ENCODE results near the gene ECT2L. TPM values are rescaled to one million over a fixed set of nuclear protein-coding genes. Genes with fewer than 3 reads are reported as not detected.

The ECT2L gene
- total RNA-seq, 1 donor from 2014 or later, result not detected

DNA sequence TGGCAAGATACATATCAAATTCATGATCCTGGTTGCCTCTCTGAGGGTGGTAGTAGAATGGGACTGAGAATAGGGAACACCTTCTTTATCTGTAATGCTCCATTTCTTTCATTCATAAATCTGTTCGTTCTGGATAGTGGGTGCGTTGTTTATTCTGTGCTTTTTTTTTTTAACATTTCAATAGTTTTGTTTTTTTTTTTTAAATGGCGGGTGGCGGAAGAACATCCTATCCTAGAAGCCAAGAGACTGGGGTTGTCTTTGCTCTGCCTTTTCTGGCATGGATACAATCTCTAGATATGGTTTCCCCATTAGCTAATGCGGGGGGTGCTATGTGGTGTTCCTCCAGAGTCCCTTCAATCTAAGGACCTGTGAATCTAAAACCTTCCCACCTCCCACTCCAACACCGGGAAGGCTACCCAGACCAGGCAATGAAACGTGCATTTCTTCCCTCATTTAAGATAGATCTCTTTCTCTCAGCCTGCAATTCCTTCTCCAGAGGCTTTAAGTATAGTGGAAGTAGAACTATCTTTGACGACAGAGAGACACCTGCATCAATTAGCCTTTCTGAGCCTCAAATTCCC lies 23.2 kb upstream of the ECT2L start:
- Histone ChIP-seq H2AFZ (ENCODE audit: low read depth, low read length) (peak overlapping the region; percentile 96), H4K20me1 (ENCODE audit: insufficient read depth, low read length) (no peaks in the 10 kb centered on the region), H3K27ac (ENCODE audit: low read depth, low read length) (peak overlapping the region; percentile 97), H3K79me2 (ENCODE audit: insufficient read depth, low read length) (no peaks in the 10 kb centered on the region), H3K4me3 (ENCODE audit: insufficient read depth, low read depth, low read length) (peak overlapping the region; percentile 89), H3K4me1 (ENCODE audit: insufficient read depth, low read length) (peaks cover 11% of the 10 kb centered on the region), H3K4me2 (ENCODE audit: low read length) (peak overlapping the region; percentile 94), H3K9me3 (ENCODE audit: insufficient read depth, low read depth, low read length) (no peaks in the 10 kb centered on the region), H3K9ac (ENCODE audit: low read length) (peak overlapping the region; percentile 92), H3K36me3 (ENCODE audit: insufficient read depth, low read length) (no peaks in the 10 kb centered on the region), H3K27me3 (ENCODE audit: insufficient read depth, low read length) (no peaks in the 10 kb centered on the region)
- no peaks in the 10 kb centered on the region for H3K36me3 Mint-ChIP-seq (ENCODE audit: low read depth, unreplicated experiment)
- DNase-seq (ENCODE audit: low read depth) (no peak), FAIRE-seq (no peak)
- H3K27me3 Mint-ChIP-seq (ENCODE audit: low read depth, unreplicated experiment), result no peaks in the 10 kb centered on the region
- no peaks in the 10 kb centered on the region for H3K9me3 Mint-ChIP-seq (ENCODE audit: unreplicated experiment)
- no peaks in the 10 kb centered on the region for H3K4me1 Mint-ChIP-seq (ENCODE audit: low read depth, unreplicated experiment)
- no peak for TF ChIP-seq EZH2 (IDR thresholded peaks at IDR 0.05; ENCODE audit: insufficient read depth, low read length)
- TF ChIP-seq, protein P1, sequence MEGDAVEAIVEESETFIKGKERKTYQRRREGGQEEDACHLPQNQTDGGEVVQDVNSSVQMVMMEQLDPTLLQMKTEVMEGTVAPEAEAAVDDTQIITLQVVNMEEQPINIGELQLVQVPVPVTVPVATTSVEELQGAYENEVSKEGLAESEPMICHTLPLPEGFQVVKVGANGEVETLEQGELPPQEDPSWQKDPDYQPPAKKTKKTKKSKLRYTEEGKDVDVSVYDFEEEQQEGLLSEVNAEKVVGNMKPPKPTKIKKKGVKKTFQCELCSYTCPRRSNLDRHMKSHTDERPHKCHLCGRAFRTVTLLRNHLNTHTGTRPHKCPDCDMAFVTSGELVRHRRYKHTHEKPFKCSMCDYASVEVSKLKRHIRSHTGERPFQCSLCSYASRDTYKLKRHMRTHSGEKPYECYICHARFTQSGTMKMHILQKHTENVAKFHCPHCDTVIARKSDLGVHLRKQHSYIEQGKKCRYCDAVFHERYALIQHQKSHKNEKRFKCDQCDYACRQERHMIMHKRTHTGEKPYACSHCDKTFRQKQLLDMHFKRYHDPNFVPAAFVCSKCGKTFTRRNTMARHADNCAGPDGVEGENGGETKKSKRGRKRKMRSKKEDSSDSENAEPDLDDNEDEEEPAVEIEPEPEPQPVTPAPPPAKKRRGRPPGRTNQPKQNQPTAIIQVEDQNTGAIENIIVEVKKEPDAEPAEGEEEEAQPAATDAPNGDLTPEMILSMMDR (IDR thresholded peaks at IDR 0.05; ENCODE audit: insufficient read depth, low read depth, low read length), result no peak
- H3K27ac Mint-ChIP-seq (ENCODE audit: unreplicated experiment), result peak overlapping the region; percentile 99
- H3K4me3 Mint-ChIP-seq (ENCODE audit: unreplicated experiment), result peak overlapping the region; percentile 98

DNA sequence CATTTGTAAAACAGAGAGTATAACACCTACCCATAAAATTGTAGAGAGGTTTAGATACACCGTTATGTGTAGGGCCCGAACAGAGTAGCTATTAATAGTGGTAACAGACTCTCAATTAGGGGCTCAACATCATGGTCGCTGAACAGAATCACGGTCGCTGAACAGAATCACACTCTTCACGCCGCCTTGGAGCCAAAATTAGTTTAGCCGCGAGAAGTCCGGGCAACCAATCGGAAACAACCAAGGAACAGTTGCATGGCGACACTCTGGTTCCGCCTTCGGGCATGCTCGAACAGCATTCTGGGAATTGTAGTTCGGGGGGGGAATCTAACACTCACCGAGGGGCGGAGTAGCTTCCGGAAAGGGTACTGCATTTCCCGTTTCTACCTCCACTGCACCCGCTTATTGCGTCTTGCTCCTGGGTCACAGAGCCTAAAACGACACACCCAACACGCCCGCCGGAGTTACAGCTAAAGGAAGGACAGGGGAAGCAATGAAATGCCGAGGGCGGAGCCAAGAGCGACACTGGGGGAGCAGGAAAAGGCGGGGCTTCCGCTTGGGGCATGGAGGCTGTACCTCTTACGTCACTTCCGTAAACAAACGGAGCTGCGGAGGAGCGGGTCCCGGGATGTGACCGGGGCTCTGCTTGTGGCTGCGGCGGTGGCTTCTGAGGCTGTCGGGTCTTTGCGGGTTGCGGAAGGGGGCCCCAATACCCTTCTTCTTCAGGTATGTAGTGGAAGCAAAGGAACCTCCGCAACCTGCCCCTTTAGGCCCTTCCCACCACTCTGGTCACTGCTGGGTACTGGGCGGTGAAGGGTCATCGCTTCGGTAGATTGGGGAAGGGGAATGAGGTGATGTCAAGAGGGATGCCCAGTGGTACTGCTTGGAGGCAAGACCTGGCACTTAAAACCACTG lies 22.5 kb upstream of the ECT2L start, which contains the start of gene CCDC28A:
Gene CCDC28A (plus strand): TSS at position 593 of the 915 bp plus-strand sequence. CDS start 2,352 bp downstream, outside the sequence.
- no peaks in the 10 kb centered on the region for H3K79me2 ChIP-seq (ENCODE audit: insufficient read depth, low read length)
- H3K27ac Mint-ChIP-seq (ENCODE audit: unreplicated experiment), result peak within 1 kb of the TSS; percentile 99
- no peaks in the 10 kb centered on the region for H3K27me3 ChIP-seq (ENCODE audit: insufficient read depth, low read length)
- H3K9ac ChIP-seq (ENCODE audit: low read length), result peak within 1 kb of the TSS; percentile 92
- H3K4me1 Mint-ChIP-seq (ENCODE audit: low read depth, unreplicated experiment), result no peaks in the 10 kb centered on the region
- H3K36me3 ChIP-seq (ENCODE audit: insufficient read depth, low read length), result no peaks in the 10 kb centered on the region
- H3K27me3 Mint-ChIP-seq (ENCODE audit: low read depth, unreplicated experiment), result no peaks in the 10 kb centered on the region
- peak within 1 kb of the TSS; percentile 94 for H3K4me2 ChIP-seq (ENCODE audit: low read length)
- peak within 1 kb of the TSS; percentile 98 for H3K4me3 Mint-ChIP-seq (ENCODE audit: unreplicated experiment)
- peak within 1 kb of the TSS; percentile 97 for H3K27ac ChIP-seq (ENCODE audit: low read depth, low read length)
- peaks cover 3% of the 10 kb centered on the region for H3K36me3 Mint-ChIP-seq (ENCODE audit: low read depth, unreplicated experiment)
- TF ChIP-seq, protein P1 (IDR thresholded peaks at IDR 0.05; ENCODE audit: insufficient read depth, low read depth, low read length), result no peak
- TF ChIP-seq EZH2 (IDR thresholded peaks at IDR 0.05; ENCODE audit: insufficient read depth, low read length), result no peak
- H2AFZ ChIP-seq (ENCODE audit: low read depth, low read length), result peak within 1 kb of the TSS; percentile 96
- H3K4me3 ChIP-seq (ENCODE audit: insufficient read depth, low read depth, low read length), result peak within 1 kb of the TSS; percentile 89
- no peaks in the 10 kb centered on the region for H3K9me3 Mint-ChIP-seq (ENCODE audit: unreplicated experiment)
- no peaks in the 10 kb centered on the region for H4K20me1 ChIP-seq (ENCODE audit: insufficient read depth, low read length)
- FAIRE-seq (peak; percentile 54), DNase-seq (ENCODE audit: low read depth) (peak; percentile 90)
- H3K4me1 ChIP-seq (ENCODE audit: insufficient read depth, low read length), result peaks cover 11% of the 10 kb centered on the region
- no peaks in the 10 kb centered on the region for H3K9me3 ChIP-seq (ENCODE audit: insufficient read depth, low read depth, low read length)
